H9 (cell line): Measurements from ENCODE around the gene SLX4. TPM values are rescaled to one million over a fixed set of nuclear protein-coding genes. Genes with fewer than 3 reads are reported as not detected.

Source experiments
- DNase-seq: peaks from one replicate; pipeline ENCODE4 v3.0.0-alpha.2; 2017
- H2AFZ ChIP-seq: one replicate; pipeline ENCODE4 v1.6.1; 2013; ENCODE audit warnings: mild to moderate bottlenecking, low read length, control low read depth, moderate library complexity
- H2AK5ac ChIP-seq: 2 replicates; pipeline ENCODE4 v1.6.1; 2013; ENCODE audit warnings: low read length, control low read depth, mixed read lengths; ENCODE audit not compliant: insufficient read length
- H2BK120ac ChIP-seq: one replicate; pipeline ENCODE4 v1.6.1; 2013; ENCODE audit warnings: low read depth, mild to moderate bottlenecking, low read length, control low read depth, inconsistent platforms; ENCODE audit not compliant: poor library complexity, severe bottlenecking
- H2BK12ac ChIP-seq: 2 replicates; pipeline ENCODE4 v1.6.1; 2013; ENCODE audit warnings: low read length, control low read depth, mixed read lengths, low read depth; ENCODE audit not compliant: insufficient read length
- H2BK15ac ChIP-seq: 2 replicates; pipeline ENCODE4 v1.6.1; 2013; ENCODE audit warnings: low read depth, low read length, control low read depth
- H2BK20ac ChIP-seq: one replicate; pipeline ENCODE4 v1.6.1; 2013; ENCODE audit warnings: low read depth, mild to moderate bottlenecking, low read length, control low read depth, inconsistent platforms; ENCODE audit not compliant: poor library complexity, severe bottlenecking
- H2BK5ac ChIP-seq: 2 replicates; pipeline ENCODE4 v1.6.1; 2013; ENCODE audit warnings: low read length, control low read depth, mixed read lengths; ENCODE audit not compliant: insufficient read length
- H3K14ac ChIP-seq: 2 replicates; pipeline ENCODE4 v1.6.1; 2013; ENCODE audit warnings: low read length, control low read depth; ENCODE audit not compliant: insufficient read depth
- H3K18ac ChIP-seq: 2 replicates; pipeline ENCODE4 v1.6.1; 2013; ENCODE audit warnings: low read depth, mild to moderate bottlenecking, mixed read lengths, low read length, control low read depth; ENCODE audit not compliant: insufficient read length
- H3K23ac ChIP-seq: 2 replicates; pipeline ENCODE4 v1.6.1; 2013; ENCODE audit warnings: low read length, control low read depth, mixed read lengths, low read depth; ENCODE audit not compliant: insufficient read length
- H3K23me2 ChIP-seq: 2 replicates; pipeline ENCODE4 v1.6.1; 2013; ENCODE audit warnings: low read depth, mild to moderate bottlenecking, mixed read lengths, low read length, control low read depth; ENCODE audit not compliant: insufficient read length, poor library complexity, severe bottlenecking
- H3K27ac ChIP-seq: 2 replicates; pipeline ENCODE4 v1.5.1; 2013; ENCODE audit warnings: low read length, control low read depth, mixed read lengths, low read depth; ENCODE audit not compliant: insufficient read length
- H3K27me3 ChIP-seq: 2 replicates; pipeline ENCODE4 v1.6.1; 2013; ENCODE audit warnings: low read length, control low read depth, inconsistent platforms; ENCODE audit not compliant: insufficient read depth
- H3K4ac ChIP-seq: 2 replicates; pipeline ENCODE4 v1.6.1; 2013; ENCODE audit warnings: low read depth, mild to moderate bottlenecking, control low read depth, inconsistent platforms, low read length, moderate library complexity
- H3K4me1 ChIP-seq: 2 replicates; pipeline ENCODE4 v1.6.1; 2013; ENCODE audit warnings: low read length, control low read depth, inconsistent platforms; ENCODE audit not compliant: insufficient read depth
- H3K4me2 ChIP-seq: 2 replicates; pipeline ENCODE4 v1.6.1; 2013; ENCODE audit warnings: low read length, control low read depth, mixed read lengths; ENCODE audit not compliant: insufficient read length, insufficient read depth
- H3K56ac ChIP-seq: 2 replicates; pipeline ENCODE4 v1.6.1; 2013; ENCODE audit warnings: low read depth, mild to moderate bottlenecking, mixed read lengths, low read length, control low read depth; ENCODE audit not compliant: insufficient read length
- H3K79me1 ChIP-seq: 2 replicates; pipeline ENCODE4 v1.6.1; 2013; ENCODE audit warnings: low read depth, mild to moderate bottlenecking, moderate library complexity, low read length, control low read depth, inconsistent platforms; ENCODE audit not compliant: insufficient read depth, poor library complexity, severe bottlenecking
- H3K79me2 ChIP-seq: 2 replicates; pipeline ENCODE4 v1.6.1; 2013; ENCODE audit warnings: low read length, control low read depth, inconsistent platforms; ENCODE audit not compliant: insufficient read depth
- H3K9ac ChIP-seq: 2 replicates; pipeline ENCODE4 v1.6.1; 2013; ENCODE audit warnings: low read length, control low read depth, mixed read lengths; ENCODE audit not compliant: insufficient read length; ENCODE audit errors: extremely low read depth
- H3K9me3 ChIP-seq: one replicate; pipeline ENCODE4 v1.6.1; 2013; ENCODE audit warnings: low read depth, low read length, inconsistent platforms; ENCODE audit not compliant: control insufficient read depth
- H3T11ph ChIP-seq: one replicate; pipeline ENCODE4 v1.6.1; 2013; ENCODE audit warnings: mild to moderate bottlenecking, low read length, control low read depth, inconsistent platforms
- H4K20me1 ChIP-seq: one replicate; pipeline ENCODE4 v1.6.1; 2013; ENCODE audit not compliant: control insufficient read depth, insufficient read length, insufficient read depth
- H4K5ac ChIP-seq: 2 replicates; pipeline ENCODE4 v1.6.1; 2013; ENCODE audit warnings: low read depth, mild to moderate bottlenecking, mixed read lengths, low read length, control low read depth; ENCODE audit not compliant: insufficient read length
- H4K8ac ChIP-seq: replicated peaks from 2 replicates; pipeline ENCODE4 v1.6.1; 2013; ENCODE audit warnings: low read length, control low read depth, mixed read lengths, low read depth; ENCODE audit not compliant: insufficient read length
- H4K91ac ChIP-seq: 2 replicates; pipeline ENCODE4 v1.6.1; 2013; ENCODE audit warnings: low read depth, mild to moderate bottlenecking, moderate library complexity, mixed read lengths, low read length, control low read depth; ENCODE audit not compliant: insufficient read length
- H3K27ac Mint-ChIP-seq, 3 experiments: 2 replicates in 2 of 3; 3 replicates in 1 of 3; pipeline ENCODE4 v1.8.0; 2020 to 2021; ENCODE audit warnings: mixed read lengths in 3 of 3, mild to moderate bottlenecking in 1 of 3, moderate library complexity in 1 of 3
- H3K27me3 Mint-ChIP-seq: 2 replicates; pipeline ENCODE4 v1.8.0; 2021; ENCODE audit warnings: low read depth, mild to moderate bottlenecking, moderate library complexity, mixed read lengths
- H3K36me3 Mint-ChIP-seq, 3 experiments: 2 replicates in 2 of 3; 3 replicates in 1 of 3; pipeline ENCODE4 v1.8.0; 2020 to 2021; ENCODE audit warnings: low read depth in 3 of 3, mixed read lengths in 3 of 3; ENCODE audit not compliant: insufficient read depth in 1 of 3
- H3K4me1 Mint-ChIP-seq, 2 experiments: 2 replicates each; pipeline ENCODE4 v1.8.0; 2020; ENCODE audit warnings: mixed read lengths in 2 of 2
- H3K4me3 Mint-ChIP-seq, 2 experiments: 2 replicates in 1 of 2; 3 replicates in 1 of 2; pipeline ENCODE4 v1.8.0; 2020 to 2021; ENCODE audit warnings: mild to moderate bottlenecking in 2 of 2, mixed read lengths in 2 of 2, moderate library complexity in 1 of 2
- H3K9me3 Mint-ChIP-seq, 2 experiments: 2 replicates in 1 of 2; 3 replicates in 1 of 2; pipeline ENCODE4 v1.8.0; 2020; ENCODE audit warnings: mild to moderate bottlenecking in 2 of 2, mixed read lengths in 2 of 2, moderate library complexity in 1 of 2
- WGBS: extraction: QIAGEN DNeasy Blood & Tissue Kit; methylation state at CpG from one replicate; pipeline ENCODE4 v1.1.7; 2013; ENCODE audit warnings: missing lambda C conversion rate, low lambda C conversion rate, mixed read lengths; ENCODE audit not compliant: insufficient read length; ENCODE audit errors: extremely low coverage; 5-methylcytosine and 5-hydroxymethylcytosine counted together
- total RNA-seq: library from RNA; stranded (reverse); gene quantifications from 2 replicates; pipeline ENCODE4 v1.2.1, GENCODE V29; 2021
- TF ChIP-seq, protein P1 (sequence below): fragments of 200-600 bp; sonication (generic); conservative IDR thresholded peaks from 3 replicates; pipeline ENCODE4 v1.8.0; 2021; ENCODE audit warnings: antibody characterized with exemption, mild to moderate bottlenecking

SLX4 gene
- total RNA-seq, 1 experiment from 2014 or later = 9.9 TPM

- Histone ChIP-seq H3K79me1 (no peaks in the 10 kb centered on the region), H3K27ac (no peak overlapping the region), H2BK120ac (no peak overlapping the region), H3K56ac (no peak overlapping the region), H3K27me3 (no peaks in the 10 kb centered on the region), H3T11ph (no peak overlapping the region), H2AK5ac (no peak overlapping the region), H4K20me1 (no peaks in the 10 kb centered on the region), H3K14ac (no peak overlapping the region), H2BK15ac (no peak overlapping the region), H2AFZ (no peak overlapping the region), H3K9ac (no peak overlapping the region), H3K4ac (no peak overlapping the region), H3K23ac (no peak overlapping the region), H3K23me2 (no peaks in the 10 kb centered on the region), H2BK5ac (no peak overlapping the region), H3K9me3 (no peaks in the 10 kb centered on the region), H4K5ac (no peak overlapping the region), H3K4me1 (no peaks in the 10 kb centered on the region), H4K91ac (no peak overlapping the region), H2BK12ac (no peak overlapping the region), H3K4me2 (no peak overlapping the region), H3K79me2 (no peaks in the 10 kb centered on the region), H4K8ac (no peak overlapping the region), H3K18ac (no peak overlapping the region), H2BK20ac (no peak overlapping the region)
- TF ChIP-seq, protein P1, sequence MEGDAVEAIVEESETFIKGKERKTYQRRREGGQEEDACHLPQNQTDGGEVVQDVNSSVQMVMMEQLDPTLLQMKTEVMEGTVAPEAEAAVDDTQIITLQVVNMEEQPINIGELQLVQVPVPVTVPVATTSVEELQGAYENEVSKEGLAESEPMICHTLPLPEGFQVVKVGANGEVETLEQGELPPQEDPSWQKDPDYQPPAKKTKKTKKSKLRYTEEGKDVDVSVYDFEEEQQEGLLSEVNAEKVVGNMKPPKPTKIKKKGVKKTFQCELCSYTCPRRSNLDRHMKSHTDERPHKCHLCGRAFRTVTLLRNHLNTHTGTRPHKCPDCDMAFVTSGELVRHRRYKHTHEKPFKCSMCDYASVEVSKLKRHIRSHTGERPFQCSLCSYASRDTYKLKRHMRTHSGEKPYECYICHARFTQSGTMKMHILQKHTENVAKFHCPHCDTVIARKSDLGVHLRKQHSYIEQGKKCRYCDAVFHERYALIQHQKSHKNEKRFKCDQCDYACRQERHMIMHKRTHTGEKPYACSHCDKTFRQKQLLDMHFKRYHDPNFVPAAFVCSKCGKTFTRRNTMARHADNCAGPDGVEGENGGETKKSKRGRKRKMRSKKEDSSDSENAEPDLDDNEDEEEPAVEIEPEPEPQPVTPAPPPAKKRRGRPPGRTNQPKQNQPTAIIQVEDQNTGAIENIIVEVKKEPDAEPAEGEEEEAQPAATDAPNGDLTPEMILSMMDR = no peak
- Mint-ChIP-seq H3K27ac (no peak overlapping the region), H3K36me3 (peaks cover 12 to 49% (median 40%) of the 10 kb centered on the region in 3 experiments; a peak in 6 of 7 replicates), H3K4me1 (peaks cover 7 to 9% of the 10 kb centered on the region in 2 experiments), H3K9me3 (no peaks in the 10 kb centered on the region), H3K4me3 (no peak overlapping the region), H3K27me3 (no peaks in the 10 kb centered on the region)
- DNase-seq = no peak
- WGBS = no CpG with 5 or more reads among the region's 6 CpGs
Measured at GRCh38 chr16:3591991-3592390, 19.4 kb downstream of the SLX4 start.
